HEK293 (cell line): ENCODE data around the gene ACOT7.

Source experiments
- CTCF ChIP-seq: fragments of 450-650 bp; formaldehyde crosslinking; IDR thresholded peaks from 2 replicates; pipeline ENCODE4 v1.5.1; 2016; ENCODE audit warnings: missing biosample characterization, missing genetic modification characterization
- KLF7 ChIP-seq: fragments of 450-650 bp; formaldehyde crosslinking; IDR thresholded peaks from 2 replicates; pipeline ENCODE4 v1.5.1; 2016; ENCODE audit warnings: missing biosample characterization, missing genetic modification characterization, borderline replicate concordance
- SP3 ChIP-seq: fragments of 450-650 bp; formaldehyde crosslinking; IDR thresholded peaks from 2 replicates; pipeline ENCODE4 v1.5.1; 2016; ENCODE audit warnings: missing biosample characterization, missing genetic modification characterization
- TCF7L2 ChIP-seq: IDR thresholded peaks from 2 replicates; pipeline ENCODE4 v1.6.1; 2011; ENCODE audit warnings: low read depth, mild to moderate bottlenecking, inconsistent platforms, low read length, moderate library complexity, borderline replicate concordance
- ZBTB26 ChIP-seq: fragments of 450-650 bp; formaldehyde crosslinking; optimal IDR thresholded peaks from 2 replicates; pipeline ENCODE3; 2016; ENCODE audit warnings: missing biosample characterization, mild to moderate bottlenecking, missing genetic modification characterization
- ZNF174 ChIP-seq: fragments of 450-650 bp; formaldehyde crosslinking; IDR thresholded peaks from 2 replicates; pipeline ENCODE4 v1.5.0; 2017; ENCODE audit warnings: missing biosample characterization, mild to moderate bottlenecking, missing genetic modification characterization
- ZNF23 ChIP-seq: fragments of 450-650 bp; formaldehyde crosslinking; IDR thresholded peaks from 2 replicates; pipeline ENCODE4 v1.5.1; 2016; ENCODE audit warnings: missing biosample characterization, missing genetic modification characterization, borderline replicate concordance
- ZNF398 ChIP-seq: fragments of 450-650 bp; formaldehyde crosslinking; IDR thresholded peaks from 2 replicates; pipeline ENCODE4 v1.5.1; 2017; ENCODE audit warnings: missing biosample characterization, missing genetic modification characterization
- ZNF510 ChIP-seq: fragments of 450-650 bp; formaldehyde crosslinking; IDR thresholded peaks from 2 replicates; pipeline ENCODE4 v1.5.1; 2018; ENCODE audit warnings: mild to moderate bottlenecking, missing genetic modification characterization, missing biosample characterization; ENCODE audit not compliant: insufficient replicate concordance

- no peak for TF ChIP-seq CTCF (tag by site-specific recombination)
- no peak for TF ChIP-seq ZBTB26 (tag by site-specific recombination)
- TF ChIP-seq ZNF398: no peak
- no peak for TF ChIP-seq TCF7L2
- no peak for TF ChIP-seq KLF7 (tag by site-specific recombination)
- no peak for TF ChIP-seq ZNF23
- no peak for TF ChIP-seq SP3
- TF ChIP-seq ZNF174 (tag by site-specific recombination): no peak
- no peak for TF ChIP-seq ZNF510 (tag by site-specific recombination)
These were observed 106.5 kb downstream of the ACOT7 start for GRCh38 chr1:6287029-6287428.
